ENCODE measurements around the gene GRK2. TPM values are rescaled to one million over a fixed set of nuclear protein-coding genes. Genes with fewer than 3 reads are reported as not detected.

The GRK2 gene
- total RNA-seq, 4 donors from 2014 or later = 39.8 to 72.5 (median 47.8) TPM

DNA sequence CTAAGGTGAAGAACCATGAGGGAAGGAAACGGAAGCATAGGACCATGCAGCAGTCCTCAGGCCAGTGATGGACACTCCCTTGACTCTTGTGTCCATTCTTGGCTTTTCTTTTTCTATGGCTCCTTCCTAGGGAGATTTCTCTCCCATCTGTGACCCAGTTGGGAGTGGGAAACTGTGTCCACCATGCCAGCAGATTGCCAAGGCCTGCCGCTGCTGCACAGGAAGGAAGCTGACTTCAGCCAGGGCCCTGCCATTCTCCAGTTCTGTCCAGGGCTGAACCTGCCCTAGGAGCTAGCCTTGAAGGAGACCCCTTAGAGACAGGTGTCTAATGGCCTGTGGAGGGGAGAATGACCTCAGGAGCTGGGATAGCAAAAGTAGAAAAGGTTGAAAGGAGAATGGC lies 54.4 kb downstream of the GRK2 start:
- TF ChIP-seq, protein P1, sequence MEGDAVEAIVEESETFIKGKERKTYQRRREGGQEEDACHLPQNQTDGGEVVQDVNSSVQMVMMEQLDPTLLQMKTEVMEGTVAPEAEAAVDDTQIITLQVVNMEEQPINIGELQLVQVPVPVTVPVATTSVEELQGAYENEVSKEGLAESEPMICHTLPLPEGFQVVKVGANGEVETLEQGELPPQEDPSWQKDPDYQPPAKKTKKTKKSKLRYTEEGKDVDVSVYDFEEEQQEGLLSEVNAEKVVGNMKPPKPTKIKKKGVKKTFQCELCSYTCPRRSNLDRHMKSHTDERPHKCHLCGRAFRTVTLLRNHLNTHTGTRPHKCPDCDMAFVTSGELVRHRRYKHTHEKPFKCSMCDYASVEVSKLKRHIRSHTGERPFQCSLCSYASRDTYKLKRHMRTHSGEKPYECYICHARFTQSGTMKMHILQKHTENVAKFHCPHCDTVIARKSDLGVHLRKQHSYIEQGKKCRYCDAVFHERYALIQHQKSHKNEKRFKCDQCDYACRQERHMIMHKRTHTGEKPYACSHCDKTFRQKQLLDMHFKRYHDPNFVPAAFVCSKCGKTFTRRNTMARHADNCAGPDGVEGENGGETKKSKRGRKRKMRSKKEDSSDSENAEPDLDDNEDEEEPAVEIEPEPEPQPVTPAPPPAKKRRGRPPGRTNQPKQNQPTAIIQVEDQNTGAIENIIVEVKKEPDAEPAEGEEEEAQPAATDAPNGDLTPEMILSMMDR (IDR thresholded peaks at IDR 0.05; ENCODE audit: low read depth) = no peak

DNA sequence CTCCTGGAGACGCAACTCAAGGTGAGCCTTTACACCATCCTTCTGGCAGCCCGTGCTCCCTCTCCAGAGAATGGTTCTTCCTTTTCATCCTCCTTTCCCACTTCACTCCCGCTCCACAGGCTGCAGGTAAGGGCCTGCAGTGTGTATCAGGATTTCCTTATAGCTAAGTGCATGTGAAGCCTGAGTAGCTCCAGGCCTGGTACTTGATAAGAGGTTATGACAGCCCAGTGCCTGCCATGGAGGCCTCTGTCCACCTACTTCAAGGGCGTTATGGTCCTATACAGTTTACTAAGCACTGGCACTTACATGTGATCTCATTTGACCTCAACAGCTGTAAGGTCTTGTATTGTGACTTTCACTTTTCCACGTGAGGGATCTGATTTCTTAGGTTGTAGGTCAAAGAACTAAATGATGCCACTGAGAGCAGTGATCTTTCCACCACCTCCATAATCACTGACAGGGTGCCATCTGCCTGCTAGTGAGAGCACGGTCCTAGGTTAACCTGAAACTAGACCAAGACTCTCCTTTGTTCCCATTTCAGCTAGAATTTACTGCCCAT lies 55.1 kb downstream of the GRK2 start:
- TF ChIP-seq, protein P1 (IDR thresholded peaks at IDR 0.05; ENCODE audit: low read depth) = no peak

DNA sequence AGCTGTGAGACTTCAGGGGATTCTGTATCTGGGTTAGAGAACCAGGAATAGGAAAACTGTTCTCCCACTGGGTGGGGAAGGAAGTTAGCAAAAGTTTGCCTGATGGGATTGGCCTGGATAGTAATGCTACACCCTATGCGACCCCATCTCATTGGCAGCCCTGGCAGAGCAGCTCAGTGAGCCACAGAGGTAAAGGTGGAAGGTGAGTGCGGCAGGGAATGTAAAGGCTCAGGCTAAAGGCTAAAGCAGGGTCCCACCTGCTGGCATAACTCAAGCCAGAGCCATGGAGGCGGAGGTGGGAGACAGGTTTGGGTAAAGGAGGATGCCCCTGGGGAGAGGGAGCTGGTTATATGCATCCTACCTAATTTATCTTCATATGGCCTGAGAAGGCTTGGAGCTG lies 55.8 kb downstream of the GRK2 start:
- TF ChIP-seq, protein P1 (IDR thresholded peaks at IDR 0.05; ENCODE audit: low read depth) = no peak

DNA sequence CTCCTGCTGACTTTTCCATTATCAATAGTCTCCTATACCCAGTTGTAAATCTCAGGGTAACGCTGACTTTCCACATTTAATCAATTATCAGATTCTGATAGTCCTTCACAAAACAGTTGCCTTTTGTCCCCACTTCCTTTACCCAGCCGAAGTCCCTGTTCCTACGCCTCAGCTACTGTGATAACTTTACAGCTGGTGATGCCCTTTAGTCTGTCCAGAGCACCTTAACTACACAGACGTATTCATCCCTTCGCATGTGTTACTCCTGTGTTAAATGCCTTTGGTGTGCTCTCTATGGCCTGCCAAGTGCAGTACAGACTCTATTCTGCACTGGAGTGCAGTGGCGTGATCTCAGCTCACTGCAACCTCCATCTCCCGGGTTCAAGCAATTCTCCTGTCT lies 57.3 kb downstream of the GRK2 start:
- TF ChIP-seq, protein P1 (IDR thresholded peaks at IDR 0.05; ENCODE audit: low read depth) = no peak

DNA sequence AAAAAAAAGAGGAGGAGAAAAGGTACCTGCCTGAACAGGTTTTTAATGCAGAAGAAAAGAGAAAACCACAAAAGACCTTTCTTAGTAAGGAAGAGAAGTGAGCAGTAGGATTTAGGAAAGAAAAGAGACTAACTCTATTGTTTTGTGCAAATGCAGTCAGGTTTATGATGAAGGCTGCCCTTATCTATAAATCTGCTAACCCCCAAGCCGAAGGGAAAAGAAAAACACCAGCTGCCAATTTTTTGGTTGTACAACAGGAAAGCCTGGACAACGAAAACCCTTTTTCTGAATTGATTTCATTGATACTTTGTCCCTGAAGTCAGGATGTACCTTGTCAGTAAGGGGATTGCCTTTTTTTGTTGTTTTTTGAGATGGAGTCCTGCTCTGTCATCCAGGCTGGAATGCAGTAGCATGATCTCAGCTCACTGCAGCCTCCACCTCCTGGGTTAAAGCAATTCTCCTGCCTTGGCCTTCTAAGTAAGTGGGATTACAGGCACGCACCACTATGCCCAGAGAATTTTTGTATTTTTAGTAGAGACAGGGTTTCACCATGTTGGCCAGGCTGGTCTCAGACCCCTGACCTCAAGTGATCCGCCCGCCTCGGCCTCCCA lies 65.9 kb downstream of the GRK2 start:
- TF ChIP-seq, protein P1 (IDR thresholded peaks at IDR 0.05; ENCODE audit: low read depth) = no peak

Other genes with a start within 250 kb of the GRK2 start
- gene SYT12, start 243.3 kb upstream of the GRK2 start, total RNA-seq = under 1 TPM; 0.16 to 0.44 (median 0.36) TPM
- 10 to 100 TPM in 2 of 4 donors, 1 to 10 TPM in 2; 8.6 to 21.4 (median 13.9) TPM for gene RHOD, start 209.6 kb upstream of the GRK2 start, total RNA-seq
- gene KDM2A, start 147.2 kb upstream of the GRK2 start, total RNA-seq = 100 to 1,000 TPM in 1 of 4 donors, 10 to 100 TPM in 3; 52.2 to 104 (median 75.7) TPM
- 10 to 100 TPM; 12.4 to 43.7 (median 31.4) TPM for gene ANKRD13D, start 22.8 kb downstream of the GRK2 start, total RNA-seq
- 10 to 100 TPM; 11.9 to 43.2 (median 37.2) TPM for gene SSH3, start 37.1 kb downstream of the GRK2 start, total RNA-seq
- gene POLD4, start 87.1 kb downstream of the GRK2 start, total RNA-seq = 100 to 1,000 TPM in 3 of 4 donors, 10 to 100 TPM in 1; 29.2 to 127 (median 113) TPM
- gene CLCF1, start 107.1 kb downstream of the GRK2 start, total RNA-seq = 1 to 10 TPM; 1.1 to 4.1 (median 3.8) TPM
- 10 to 100 TPM in 1 of 4 donors, 1 to 10 TPM in 3; 5.2 to 11.7 (median 7.8) TPM for gene RAD9A, start 125.5 kb downstream of the GRK2 start, total RNA-seq
- gene PPP1CA, start 135.4 kb downstream of the GRK2 start, total RNA-seq = 100 to 1,000 TPM in 1 of 4 donors, 10 to 100 TPM in 3; 60.8 to 110 (median 64.9) TPM
- gene TBC1D10C, start 137.6 kb downstream of the GRK2 start, total RNA-seq = 1 to 10 TPM; 1.7 to 9.3 (median 3.1) TPM
- under 1 TPM in 3 of 4 donors, not detected in 1; 0.17 to 0.38 (median 0.22) TPM for gene CARNS1, start 149.2 kb downstream of the GRK2 start, total RNA-seq
- gene RPS6KB2, start 162.0 kb downstream of the GRK2 start, total RNA-seq = 10 to 100 TPM; 22.2 to 35.4 (median 27.0) TPM
- gene PTPRCAP, start 171.2 kb downstream of the GRK2 start, total RNA-seq = 1 to 10 TPM; 1.7 to 6.7 (median 3.5) TPM
- 10 to 100 TPM; 30.7 to 95.4 (median 70.7) TPM for gene CORO1B, start 177.0 kb downstream of the GRK2 start, total RNA-seq
- gene GPR152, start 186.3 kb downstream of the GRK2 start, total RNA-seq = not detected
- gene CABP4, start 188.9 kb downstream of the GRK2 start, total RNA-seq = 1 to 10 TPM; 1.1 to 5.1 (median 1.8) TPM
- gene TMEM134, start 202.8 kb downstream of the GRK2 start, total RNA-seq = 10 to 100 TPM; 21.4 to 85.5 (median 36.2) TPM
- gene AIP, start 216.6 kb downstream of the GRK2 start, total RNA-seq = 10 to 100 TPM; 48.6 to 77.3 (median 64.9) TPM
- 10 to 100 TPM in 3 of 4 donors, 1 to 10 TPM in 1; 9.2 to 14.9 (median 11.9) TPM for gene PITPNM1, start 238.9 kb downstream of the GRK2 start, total RNA-seq
- 10 to 100 TPM; 21.2 to 33.2 (median 23.5) TPM for gene CDK2AP2, start 241.7 kb downstream of the GRK2 start, total RNA-seq